Limb (tissue), 2 donors: Measurements from ENCODE around the gene FASTKD1.
"Not testable (repeated sequence)": the region's sequence is repeated elsewhere in the genome, so short reads cannot be mapped to it uniquely, and the experiment has no call there.

Source experiments
- DNase-seq, 2 donors: peaks; one replicate each; pipeline ENCODE4 v3.0.0-alpha.2; 2016; ENCODE audit errors: extremely low spot score in 2 of 2

FASTKD1 gene, protein sequence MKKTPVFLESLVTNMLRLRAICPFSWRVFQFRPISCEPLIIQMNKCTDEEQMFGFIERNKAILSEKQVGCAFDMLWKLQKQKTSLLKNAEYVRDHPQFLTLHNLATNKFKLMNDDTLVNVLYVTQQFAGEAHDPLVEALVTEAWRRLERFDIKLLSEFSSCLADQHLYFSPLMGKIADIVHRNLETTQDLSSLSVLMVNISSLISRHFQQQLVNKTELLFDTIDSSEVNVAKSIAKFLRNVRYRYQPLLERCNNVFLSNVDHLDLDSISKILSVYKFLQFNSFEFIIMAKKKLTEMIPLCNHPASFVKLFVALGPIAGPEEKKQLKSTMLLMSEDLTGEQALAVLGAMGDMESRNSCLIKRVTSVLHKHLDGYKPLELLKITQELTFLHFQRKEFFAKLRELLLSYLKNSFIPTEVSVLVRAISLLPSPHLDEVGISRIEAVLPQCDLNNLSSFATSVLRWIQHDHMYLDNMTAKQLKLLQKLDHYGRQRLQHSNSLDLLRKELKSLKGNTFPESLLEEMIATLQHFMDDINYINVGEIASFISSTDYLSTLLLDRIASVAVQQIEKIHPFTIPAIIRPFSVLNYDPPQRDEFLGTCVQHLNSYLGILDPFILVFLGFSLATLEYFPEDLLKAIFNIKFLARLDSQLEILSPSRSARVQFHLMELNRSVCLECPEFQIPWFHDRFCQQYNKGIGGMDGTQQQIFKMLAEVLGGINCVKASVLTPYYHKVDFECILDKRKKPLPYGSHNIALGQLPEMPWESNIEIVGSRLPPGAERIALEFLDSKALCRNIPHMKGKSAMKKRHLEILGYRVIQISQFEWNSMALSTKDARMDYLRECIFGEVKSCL

DNA sequence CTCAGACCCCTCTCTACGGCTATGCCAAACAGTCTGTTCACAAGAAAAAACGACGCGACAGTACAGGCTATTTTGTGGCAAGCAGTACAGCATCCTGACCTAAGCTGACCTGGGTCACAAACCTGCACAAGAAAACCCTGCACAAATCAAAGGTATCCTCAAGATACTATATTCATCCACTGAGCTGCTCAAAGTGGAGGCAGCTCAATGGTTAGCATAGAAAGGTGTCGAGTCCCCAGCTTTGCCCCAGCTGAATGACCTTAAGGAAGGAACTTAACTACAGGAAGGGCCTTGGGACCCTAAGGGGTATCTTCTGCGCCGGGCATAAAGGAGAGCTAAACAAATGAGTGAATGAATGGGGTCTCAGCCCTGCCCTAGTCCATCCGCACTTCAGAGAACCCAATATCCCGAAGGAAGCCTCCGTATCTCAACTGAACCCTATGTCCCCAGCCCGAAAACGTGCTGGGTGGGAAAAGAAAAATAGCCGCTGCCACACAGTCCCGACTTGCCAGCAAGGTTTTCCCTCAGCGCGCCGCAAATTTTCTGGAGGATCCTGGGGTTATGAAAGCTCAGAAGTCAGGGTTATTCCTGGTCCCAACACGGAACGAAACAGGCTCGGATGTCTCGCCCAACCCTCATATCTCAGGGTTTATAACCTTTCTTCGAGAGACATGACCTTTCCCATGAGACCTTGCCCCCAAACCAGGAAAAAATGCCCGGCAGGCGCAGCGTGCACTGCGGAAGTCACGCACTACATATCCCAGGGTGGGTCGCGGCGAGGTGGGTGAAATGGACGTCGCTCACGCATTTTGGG is at the start of gene FASTKD1:
FASTKD1 (minus strand) TSS at position 706 of the 814 bp plus-strand sequence. CDS start 1,836 bp downstream, outside the sequence.
- DNase-seq: peak; percentile 89 to 90

DNA sequence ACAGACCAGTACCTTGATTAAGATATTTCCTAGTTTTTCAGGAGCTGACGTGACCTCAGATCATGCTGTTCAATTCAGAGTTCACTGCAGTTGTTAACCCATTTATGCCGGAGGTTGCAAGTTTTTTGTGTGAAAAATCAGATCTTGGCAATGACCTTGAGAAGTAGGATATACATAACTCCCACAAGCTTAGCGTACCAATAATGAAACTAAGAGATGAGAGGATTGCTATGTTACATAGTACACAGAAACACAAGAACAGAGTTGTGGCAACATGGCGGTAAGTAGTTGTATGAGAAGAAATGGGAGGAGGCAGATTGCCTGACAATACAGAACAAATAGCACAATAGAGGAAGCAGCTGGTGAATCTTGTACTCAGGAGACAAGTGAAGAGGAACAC is 49.6 kb upstream of the FASTKD1 start:
- DNase-seq: no peak

DNA sequence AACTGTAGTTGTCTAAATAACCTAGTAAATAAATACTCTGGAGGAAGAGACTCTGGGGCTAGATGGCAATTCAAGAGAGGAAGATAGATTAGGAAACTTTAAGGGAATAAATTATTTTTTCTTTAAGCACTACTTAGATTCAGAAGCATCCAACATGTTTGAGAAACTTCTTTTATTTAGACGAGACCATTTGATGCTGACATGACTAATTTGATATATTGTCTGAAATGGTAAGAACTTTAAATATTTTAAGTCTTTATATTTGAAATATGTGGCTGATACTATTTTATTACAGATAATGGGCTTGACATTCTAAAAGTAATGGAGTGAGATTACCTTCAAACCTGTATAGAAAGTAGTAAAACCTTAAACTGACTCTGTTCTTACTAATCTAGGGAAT is 46.8 kb upstream of the FASTKD1 start:
- no peak for DNase-seq

DNA sequence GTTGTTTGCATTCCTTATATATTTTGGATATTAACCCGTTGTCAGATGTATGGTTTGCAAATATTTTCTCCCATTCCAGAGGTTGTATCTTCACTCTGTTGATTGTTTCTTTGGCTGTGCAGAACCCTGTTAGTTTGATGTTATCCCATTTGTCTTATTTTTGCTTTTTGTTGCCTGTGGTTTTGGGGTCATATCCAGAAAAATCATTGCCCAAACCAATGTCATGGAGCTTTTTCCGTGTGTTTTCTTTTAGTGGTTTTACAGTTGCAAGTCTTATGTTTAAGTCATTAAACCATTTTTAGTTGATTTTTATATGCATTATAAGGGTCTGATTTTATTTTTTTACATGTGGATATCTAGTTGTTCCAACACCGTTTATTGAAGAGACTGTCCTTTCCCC is 46.3 kb upstream of the FASTKD1 start:
- no peak for DNase-seq

DNA sequence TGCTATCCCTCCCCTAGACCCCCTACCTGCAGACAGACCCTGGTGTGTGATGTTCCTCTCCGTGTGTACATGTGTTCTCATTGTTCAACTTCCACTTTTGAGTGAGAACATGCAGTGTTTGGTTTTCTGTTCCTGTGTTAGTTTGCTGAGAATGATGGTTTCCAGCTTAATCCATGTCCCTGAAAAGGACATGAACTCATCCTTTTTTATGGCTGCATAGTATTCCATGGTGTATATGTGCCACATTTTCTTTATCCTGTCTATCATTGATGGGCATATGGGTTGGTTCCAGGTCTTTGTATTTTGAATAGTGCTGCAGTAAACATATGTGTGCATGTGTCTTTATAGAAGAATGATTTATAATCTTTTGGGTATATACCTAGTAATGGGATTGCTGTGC is 42.3 kb upstream of the FASTKD1 start:
- not testable (repeated sequence) for DNase-seq

DNA sequence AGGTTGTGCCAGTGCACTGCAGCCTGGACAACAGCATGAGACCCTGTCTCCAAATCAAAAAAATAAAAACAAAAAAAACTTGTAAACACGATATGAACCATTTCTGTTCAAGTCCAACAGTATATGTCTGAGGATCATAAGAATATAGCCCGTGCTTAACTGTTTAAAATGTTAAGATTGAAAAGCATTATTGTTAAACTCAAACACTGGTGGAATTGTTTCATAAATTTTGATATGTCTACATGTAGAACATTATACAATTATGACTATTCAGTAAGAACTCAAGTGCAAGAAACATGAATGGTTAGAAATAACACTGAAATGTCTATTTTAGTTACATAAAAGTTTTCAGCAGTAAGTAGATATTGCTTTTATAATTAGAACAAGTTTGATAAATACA is 40.2 kb upstream of the FASTKD1 start:
- DNase-seq: no peak

DNA sequence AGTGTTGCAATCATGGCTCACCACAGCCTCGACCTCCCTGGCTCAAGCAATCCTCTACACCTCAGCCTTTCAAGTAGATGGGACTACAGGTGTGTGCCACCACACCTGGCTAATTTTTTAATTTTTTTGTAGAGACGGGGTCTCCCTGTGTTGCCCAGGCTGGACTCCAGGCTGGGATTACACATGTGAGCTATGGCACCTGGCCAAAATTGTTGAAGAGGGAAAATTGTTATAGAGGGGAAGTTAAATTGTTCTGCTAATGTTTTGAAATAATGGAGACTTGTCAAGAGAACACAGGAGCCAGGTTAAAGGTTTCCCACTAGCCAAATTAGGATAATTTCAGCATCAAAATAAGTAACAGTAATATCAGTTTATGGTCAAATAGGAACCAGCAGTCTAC is 35.6 kb upstream of the FASTKD1 start:
- DNase-seq: no peak

DNA sequence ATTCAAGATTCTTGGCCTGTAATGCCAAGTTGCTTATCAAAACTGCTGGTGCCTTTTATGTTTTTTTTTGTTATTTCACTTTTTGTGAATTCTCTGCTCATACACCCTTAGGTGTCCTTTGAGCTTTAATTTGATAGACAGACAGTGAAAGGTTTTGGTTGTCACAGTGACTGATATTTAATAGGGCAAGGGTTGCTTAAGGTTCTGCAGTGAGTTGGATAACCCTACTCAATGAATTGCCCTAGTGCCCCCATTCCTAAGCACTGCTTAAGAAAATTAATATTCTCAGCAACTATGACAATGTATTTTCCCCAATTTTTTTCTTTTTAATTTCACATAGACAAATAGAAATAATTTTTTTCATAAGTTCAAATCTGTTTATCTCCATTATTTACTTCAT is 25.9 kb upstream of the FASTKD1 start:
- DNase-seq: no peak

DNA sequence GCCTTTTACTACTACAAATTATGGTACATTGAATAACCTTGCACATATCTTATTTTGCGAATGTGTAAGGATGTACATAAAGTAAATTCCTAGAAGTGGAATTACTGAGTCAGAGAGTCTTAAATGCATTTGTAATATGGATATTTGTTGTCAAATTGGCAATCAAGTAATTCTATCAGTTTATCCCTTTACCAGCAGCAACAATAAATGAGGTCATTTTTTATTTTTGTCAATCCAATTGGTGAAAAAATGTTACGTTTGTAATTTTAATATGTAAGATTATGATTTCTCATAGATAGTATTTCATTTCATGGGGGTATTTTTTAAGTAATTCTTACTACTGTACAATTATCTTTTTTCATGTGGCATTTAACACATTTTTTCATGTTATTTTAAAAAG is 25.3 kb upstream of the FASTKD1 start:
- no peak for DNase-seq

DNA sequence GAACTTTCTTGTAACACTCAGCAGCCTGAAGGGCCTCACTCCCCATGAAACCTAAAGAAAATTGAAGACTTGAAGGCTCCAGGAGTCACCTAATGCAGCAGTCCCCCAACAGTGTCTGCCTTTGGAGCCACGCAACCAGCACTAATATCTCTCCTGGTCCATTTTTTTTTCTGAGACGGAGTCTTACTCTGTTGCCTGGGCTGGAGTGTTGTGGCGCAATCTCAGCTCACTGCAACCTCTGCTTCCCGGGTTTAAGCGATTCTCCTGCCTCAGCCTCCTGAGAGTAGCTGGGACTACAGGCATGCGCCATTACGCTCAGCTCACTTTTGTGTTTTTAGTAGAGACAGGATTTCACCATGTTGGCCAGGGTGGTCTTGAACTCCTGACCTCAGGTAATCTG is 22.9 kb upstream of the FASTKD1 start:
- DNase-seq: not testable (repeated sequence)

DNA sequence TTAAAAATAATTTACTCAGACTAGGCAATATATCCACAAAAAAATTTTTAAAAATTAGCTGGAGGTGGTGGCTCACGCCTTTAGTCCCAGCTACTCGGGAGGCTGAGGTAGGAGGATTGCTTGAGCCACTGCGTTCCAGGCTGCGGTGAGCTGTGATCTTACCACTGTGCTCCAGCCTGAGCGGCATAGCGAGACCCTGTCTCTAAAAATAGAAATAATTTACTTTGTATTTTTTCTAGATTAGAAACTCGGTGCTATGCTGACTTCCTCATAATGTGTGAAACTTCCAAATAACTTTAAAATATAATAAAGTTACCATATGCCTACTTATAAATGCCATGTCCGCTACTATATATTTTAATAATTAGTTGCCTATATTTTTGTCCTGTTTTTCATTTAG is 17.1 kb upstream of the FASTKD1 start:
- no peak for DNase-seq

DNA sequence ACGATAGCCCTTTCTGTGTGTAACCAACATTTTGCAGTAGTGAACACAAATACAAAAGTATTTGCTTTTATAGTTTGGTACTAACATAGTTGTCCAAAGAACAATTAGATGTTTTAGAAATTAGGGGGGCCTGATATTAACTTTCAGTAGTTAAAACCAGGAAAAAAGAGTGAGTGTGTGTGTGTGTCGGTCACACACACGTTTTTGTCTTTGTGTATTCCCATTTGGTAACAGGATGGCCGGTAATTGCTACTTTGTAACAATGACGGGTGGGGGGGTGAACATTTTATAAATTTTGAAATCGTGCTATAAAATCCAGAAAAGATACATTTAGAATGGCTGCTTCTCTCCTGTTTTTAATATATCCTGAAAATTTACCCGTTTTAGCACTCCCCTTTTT is 12.0 kb upstream of the FASTKD1 start:
- DNase-seq: no peak

DNA sequence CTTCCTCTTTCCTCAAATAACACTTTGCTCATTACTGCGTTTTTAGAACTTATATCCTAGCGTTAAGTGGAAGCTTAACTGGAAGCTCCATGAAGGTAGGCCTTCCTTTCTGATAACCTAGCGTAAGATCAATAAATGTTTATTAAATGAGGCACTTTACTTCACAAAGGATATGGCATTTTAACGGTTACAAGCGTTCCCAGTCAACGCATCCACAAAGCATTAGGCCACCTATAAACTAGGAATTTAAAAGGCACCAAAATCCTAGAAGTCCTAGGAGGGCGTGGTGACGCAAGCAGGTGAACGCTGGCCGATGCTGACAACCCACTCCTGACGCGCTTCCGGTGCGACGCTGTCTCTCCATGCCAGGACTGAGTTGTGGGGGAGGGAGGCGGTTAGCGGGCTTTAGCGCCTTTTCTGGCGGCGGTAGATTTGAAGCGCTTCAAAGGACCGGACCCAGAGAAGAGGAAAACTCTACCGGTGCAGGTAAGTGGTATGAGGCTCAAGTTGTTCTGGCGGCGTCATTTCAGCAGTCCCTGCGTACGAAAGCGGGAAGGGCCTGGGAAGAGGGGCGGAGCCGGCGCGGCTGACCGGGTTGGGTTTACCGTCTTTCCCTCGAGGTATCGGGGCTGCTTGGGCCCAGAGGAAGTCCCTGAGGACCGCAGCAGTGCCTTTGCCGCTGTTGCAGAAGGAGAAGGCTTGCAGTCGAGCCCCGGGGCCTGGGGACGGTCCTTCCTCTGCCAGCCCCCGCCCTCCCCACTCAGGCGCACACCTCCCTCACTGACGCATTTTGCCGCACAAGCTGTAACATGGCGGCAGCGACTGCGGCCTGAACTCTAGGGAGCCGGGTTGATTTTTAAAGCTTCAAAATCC is 10.6 kb upstream of the FASTKD1 start, which contains the start of gene PPIG:
PPIG (plus strand) TSS at position 347 of the 873 bp plus-strand sequence. CDS start 19,691 bp downstream, outside the sequence.
- peak; percentile 94 to 95 for DNase-seq

DNA sequence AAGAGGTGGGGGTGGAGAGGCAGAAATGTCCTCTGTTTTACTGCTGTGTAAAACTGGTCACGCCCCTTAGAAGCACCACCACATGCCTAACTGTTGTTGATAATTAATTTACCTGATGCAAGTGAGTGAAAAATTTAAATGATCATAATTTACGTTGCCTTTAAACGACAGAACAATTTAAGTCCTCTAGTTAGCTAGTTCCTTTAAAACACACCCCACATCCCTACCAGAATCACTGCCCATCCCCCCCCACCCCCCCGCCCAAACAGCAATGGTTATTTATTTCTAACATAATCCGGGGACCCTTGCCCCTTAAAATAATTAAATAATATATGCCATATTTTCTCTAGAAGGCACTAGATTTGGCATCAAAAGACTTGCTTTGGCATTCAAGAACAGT is 9.9 kb upstream of the FASTKD1 start:
- no peak for DNase-seq

DNA sequence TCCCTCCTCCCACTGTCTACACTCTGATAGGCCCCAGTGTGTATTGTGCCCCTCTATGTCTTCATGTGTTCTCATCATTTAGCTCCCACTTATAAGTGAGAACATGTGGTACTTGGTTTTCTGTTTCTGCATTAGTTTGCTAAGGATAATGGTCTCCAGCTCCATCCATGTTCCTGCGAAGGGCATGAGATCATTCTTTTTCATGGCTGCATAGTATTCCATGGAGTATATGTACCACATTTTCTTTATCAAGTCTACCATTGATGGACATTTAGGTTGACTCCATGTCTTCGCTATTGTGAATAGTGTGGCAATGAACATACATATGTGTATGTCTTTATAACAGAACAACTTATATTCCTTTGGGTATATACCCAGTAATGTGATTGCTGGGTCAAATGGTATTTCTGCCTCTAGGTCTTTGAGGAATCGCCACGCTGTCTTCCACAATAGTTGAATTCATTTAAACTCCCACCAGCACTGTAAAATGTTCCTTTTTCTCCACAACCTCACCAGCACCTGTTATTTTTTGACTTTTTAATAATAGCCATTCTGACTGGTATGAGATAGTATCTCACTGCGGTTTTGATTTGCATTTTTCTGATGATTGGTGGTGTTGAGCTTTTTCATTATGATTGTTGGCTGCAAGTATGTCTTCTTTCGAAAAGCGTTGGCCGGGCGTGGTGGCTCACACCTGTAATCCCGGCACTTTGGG is 9.0 kb upstream of the FASTKD1 start:
- not testable (repeated sequence) for DNase-seq

DNA sequence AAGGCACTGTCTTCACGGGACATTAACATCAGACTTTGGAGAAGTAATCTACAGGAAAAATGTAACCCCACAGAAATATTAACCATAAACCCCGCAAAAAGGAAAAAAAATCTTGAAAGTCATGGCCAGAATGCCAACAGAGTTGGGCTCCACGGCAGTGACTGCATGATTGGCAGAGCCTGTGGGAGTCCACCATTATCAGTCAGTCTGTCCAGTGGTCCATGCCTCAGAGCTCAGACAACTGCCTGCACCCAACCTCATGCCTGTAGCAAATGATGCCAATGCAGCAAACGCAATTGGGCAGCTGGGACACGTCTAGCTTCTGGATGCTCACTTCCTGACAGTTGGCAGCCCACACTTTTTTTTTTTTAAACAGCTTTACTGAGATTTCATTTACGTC is 5.4 kb upstream of the FASTKD1 start:
- no peak for DNase-seq

DNA sequence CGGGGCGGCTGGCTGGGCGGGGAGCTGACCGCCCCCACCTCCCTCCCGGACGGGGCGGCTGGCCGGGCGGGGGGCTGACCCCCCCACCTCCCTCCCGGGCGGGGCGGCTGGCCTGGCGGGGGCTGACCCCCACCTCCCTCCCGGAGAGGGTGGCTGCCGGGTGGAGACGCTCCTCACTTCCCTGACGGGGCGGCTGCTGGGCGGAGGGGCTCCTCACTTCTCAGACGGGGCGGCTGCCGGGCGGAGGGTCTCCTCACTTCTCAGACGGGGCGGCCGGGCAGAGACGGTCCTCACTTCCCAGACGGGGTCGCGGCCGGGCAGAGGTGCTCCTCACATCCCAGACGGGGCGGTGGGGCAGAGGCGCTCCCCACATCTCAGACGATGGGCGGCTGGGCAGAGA is 1.6 kb upstream of the FASTKD1 start:
- not testable (repeated sequence) for DNase-seq

DNA sequence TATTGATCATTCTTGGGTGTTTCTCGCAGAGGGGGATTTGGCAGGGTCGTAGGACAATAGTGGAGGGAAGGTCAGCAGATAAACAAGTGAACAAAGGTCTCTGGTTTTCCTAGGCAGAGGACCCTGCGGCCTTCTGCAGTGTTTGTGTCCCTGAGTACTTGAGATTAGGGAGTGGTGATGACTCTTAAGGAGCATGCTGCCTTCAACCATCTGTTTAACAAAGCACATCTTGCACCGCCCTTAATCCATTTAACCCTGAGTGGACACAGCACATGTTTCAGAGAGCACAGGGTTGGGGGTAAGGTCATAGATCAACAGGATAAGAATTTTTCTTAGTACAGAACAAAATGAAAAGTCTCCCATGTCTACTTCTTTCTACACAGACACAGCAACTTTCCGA is 874 bp upstream of the FASTKD1 start:
- not testable (repeated sequence) for DNase-seq

DNA sequence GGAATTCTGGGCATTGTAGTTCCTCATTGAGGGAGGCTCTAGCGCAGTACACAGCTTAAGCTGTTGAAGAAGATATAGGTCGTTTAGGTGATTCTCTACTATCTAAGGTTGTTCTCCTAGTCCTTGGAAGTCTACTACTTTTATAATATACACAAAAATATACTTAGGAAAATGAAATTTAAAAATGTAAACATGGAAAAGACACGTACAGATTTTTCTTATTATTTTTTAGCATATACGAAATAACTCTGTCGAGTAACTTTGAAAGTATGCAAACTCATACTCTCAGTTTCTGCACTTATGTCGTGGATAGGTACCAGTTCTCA is 272 bp upstream of the FASTKD1 start:
- no peak for DNase-seq

DNA sequence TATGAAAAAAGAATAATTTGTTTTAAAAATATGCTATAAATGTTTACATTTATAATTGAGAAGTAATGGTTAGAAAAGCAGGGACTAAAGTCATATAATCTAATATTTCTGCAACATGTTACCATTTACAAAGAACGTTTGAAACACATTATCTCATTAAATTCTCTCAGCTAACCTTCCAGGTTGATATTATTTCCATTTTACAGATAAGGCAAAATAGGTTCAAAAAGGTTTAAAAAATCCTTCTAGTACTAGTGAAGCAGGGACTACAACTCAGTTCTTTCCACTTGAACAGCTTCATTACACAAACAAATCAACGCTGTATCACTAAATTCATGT is 875 bp downstream of the FASTKD1 start:
- no peak for DNase-seq
